Fibroblast of villous mesenchyme (primary cell): ENCODE data around the gene OR5K3. TPM values are rescaled to one million over a fixed set of nuclear protein-coding genes. Genes with fewer than 3 reads are reported as not detected.

Experiments
- DNase-seq: peaks from one replicate; pipeline ENCODE4 v3.0.0-alpha.2; 2010; ENCODE audit warnings: low read depth
- H3K4me3 ChIP-seq: 2 replicates; pipeline ENCODE4 v1.5.1; 2011; ENCODE audit warnings: low read depth, mild to moderate bottlenecking, low read length
- total RNA-seq: library from RNA; depleted of rRNA; stranded (reverse); fragments of >200 nt; gene quantifications from 2 replicates; pipeline ENCODE4 v1.2.3, GENCODE V29; 2012
- TF ChIP-seq, protein P1 (sequence below): IDR thresholded peaks from 2 replicates; pipeline ENCODE4 v1.5.1; 2012; ENCODE audit warnings: low read depth, mild to moderate bottlenecking, low read length; ENCODE audit not compliant: insufficient read depth

Gene OR5K3
- total RNA-seq, 1 donor = not detected

DNA sequence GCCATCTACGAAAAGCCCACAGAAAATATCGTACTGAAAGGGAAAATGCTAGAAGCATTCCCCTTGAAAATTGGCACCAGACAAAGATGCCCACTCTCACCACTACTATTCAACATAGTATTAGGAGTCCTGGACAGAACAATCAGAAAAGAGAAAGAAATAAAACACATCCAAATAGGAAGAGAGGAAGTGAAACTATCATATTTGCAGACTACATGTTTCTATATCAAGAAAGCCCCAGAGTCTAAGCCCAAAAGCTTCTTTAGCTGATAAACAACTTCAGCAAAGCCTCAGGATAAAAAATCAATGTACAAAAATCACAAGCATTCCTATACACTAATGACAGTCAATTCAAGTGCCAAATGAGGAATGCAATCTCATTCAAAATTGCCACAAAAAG, 15.6 kb downstream of the OR5K3 start:
- H3K4me3 ChIP-seq = no peak overlapping the region
- TF ChIP-seq, protein P1, sequence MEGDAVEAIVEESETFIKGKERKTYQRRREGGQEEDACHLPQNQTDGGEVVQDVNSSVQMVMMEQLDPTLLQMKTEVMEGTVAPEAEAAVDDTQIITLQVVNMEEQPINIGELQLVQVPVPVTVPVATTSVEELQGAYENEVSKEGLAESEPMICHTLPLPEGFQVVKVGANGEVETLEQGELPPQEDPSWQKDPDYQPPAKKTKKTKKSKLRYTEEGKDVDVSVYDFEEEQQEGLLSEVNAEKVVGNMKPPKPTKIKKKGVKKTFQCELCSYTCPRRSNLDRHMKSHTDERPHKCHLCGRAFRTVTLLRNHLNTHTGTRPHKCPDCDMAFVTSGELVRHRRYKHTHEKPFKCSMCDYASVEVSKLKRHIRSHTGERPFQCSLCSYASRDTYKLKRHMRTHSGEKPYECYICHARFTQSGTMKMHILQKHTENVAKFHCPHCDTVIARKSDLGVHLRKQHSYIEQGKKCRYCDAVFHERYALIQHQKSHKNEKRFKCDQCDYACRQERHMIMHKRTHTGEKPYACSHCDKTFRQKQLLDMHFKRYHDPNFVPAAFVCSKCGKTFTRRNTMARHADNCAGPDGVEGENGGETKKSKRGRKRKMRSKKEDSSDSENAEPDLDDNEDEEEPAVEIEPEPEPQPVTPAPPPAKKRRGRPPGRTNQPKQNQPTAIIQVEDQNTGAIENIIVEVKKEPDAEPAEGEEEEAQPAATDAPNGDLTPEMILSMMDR = no peak
- DNase-seq = no peak

DNA sequence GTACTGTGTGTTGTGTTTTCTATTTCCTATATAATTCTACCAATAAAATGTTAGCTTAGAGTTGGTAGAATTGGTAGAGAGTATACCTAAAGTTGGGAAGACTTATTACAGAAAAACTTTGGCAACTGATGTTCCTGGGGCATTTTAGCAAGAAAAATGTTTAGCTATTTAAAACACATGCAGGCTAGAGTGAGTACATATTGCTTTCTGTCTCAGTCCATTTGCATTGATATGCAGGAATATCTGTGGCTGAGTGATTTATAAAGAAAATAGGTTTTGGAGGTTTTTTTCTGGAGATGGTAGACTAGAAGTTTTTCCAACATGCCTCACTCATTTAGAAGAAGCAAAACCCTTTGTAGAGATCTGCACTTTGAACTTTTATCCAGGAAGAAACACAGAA, 42.1 kb downstream of the OR5K3 start:
- no peak overlapping the region for H3K4me3 ChIP-seq
- TF ChIP-seq, protein P1 = no peak
- no peak for DNase-seq

DNA sequence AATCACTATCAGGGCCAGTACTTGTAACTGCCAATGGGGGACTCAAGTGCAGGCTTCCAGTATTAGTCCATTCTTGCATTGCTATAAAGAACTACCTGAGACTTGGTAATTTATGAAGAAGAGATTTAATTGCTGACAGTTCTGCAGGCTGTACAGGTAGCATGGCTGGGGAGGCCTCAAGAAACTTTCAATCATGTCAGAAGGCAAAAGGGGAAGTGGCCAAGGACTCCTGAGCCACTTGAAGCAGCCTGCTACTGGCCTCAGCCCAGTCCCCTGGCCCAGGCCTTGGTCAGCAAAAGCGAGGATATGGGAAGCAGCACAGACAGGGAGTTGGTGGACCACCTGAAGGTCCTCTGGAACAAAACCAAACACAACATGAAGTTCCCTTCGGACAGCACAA, 43.3 kb downstream of the OR5K3 start:
- H3K4me3 ChIP-seq = no peak overlapping the region
- TF ChIP-seq, protein P1 = no peak
- DNase-seq = no peak

DNA sequence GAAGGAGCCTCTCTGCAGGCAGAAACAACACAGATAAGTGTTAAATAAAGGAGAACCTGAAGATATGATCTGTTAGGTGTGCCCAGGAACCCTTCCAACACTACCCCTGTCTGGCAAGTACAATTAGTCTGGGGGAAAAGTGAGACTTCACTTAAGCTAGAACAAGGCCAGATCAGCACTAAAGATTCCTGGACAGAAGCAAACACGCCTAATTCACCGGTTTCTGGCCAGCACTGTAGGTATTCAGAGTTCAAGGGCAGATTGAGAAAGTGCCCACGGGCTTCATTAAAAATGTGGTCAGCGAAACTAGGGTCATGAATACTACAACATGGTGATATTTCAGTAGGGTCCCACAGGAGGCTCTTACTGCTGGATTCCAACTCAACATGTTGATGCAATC, 43.9 kb downstream of the OR5K3 start:
- DNase-seq = no peak
- H3K4me3 ChIP-seq = no peak overlapping the region
- TF ChIP-seq, protein P1 = no peak

DNA sequence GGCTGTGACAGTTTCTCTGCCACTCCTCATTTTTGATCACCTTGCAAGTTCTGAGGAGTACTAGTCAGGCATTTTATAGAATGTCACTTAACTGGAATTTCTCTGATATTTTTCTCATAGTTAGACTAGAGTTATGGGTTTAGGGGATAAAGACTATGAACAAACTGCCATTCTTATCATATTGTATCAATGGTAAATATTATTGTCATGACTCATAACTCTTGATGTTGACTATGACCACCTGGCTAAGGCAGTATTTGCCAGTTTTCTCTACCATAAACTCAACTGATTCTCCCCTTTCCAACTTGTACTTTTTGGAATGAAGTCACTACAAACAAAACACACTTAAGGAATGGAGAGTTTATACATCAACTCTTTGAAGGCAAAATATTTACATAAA, 49.8 kb downstream of the OR5K3 start:
- H3K4me3 ChIP-seq = no peak overlapping the region
- TF ChIP-seq, protein P1 = no peak
- no peak for DNase-seq

Other genes starting within 250 kb of the OR5K3 start
- not detected in 2 replicates for gene OR5H14, start 243.2 kb upstream of the OR5K3 start, total RNA-seq
- gene OR5H15, start 224.0 kb upstream of the OR5K3 start, total RNA-seq = not detected in 2 replicates
- gene OR5H6, start 126.4 kb upstream of the OR5K3 start, total RNA-seq = not detected in 2 replicates
- not detected in 2 replicates for gene OR5H2, start 108.2 kb upstream of the OR5K3 start, total RNA-seq
- not detected in 2 replicates for gene OR5K4, start 36.8 kb upstream of the OR5K3 start, total RNA-seq
- gene OR5K1, start 72.5 kb downstream of the OR5K3 start, total RNA-seq = not detected in 2 replicates
- gene OR5K2, start 107.0 kb downstream of the OR5K3 start, total RNA-seq = not detected in 2 replicates
- gene CLDND1, start 132.2 kb downstream of the OR5K3 start, total RNA-seq = 54.4 and 98.0 TPM in 2 replicates
- gene GPR15, start 141.3 kb downstream of the OR5K3 start, total RNA-seq = not detected in 2 replicates
- 19.3 and 27.2 TPM in 2 replicates for gene CPOX, start 202.9 kb downstream of the OR5K3 start, total RNA-seq